ENCODE data around the gene DIPK1B.

Gene DIPK1B

DNA sequence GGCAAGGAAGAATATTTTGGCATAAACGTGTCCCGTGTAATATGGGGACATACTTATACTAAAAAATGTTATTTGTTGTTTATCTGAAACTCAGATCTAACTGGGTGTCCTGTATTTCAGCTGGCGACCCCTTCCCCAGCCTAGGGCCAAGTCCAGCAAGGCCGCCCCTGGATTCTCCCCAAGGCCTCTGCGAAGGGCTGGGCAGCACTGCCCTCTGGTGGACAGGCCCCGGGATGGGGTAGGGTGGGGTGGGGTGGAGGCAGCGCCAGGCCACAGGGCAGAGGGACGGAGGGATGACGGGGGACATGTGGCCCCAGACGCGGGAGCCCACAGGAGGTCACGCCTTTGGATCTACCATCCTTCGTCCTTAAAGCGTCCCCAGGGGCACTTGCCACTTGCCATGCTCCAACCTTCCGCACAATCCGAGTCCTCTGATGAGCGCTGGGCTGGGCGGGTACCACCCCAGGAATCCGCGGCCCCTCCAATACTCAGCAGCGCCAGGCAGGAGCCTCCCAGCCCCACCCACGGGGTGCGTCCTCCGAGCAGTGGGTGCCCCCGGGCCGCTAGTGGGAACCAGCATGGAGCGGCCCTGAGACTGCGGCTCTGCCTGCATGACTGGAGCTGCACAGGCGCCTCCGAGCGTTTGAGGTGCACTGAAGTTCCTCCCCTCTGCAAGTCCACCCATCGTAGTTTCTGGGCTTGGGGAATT lies 18.1 kb upstream of the DIPK1B start:
- no peaks in the 10 kb centered on the region for H3K36me3 ChIP-seq (ENCODE audit: control insufficient read depth in 2 of 2, insufficient read depth in 1 of 2, low read length in 2 of 2)
- no peak overlapping the region for H3K27ac ChIP-seq (ENCODE audit: extremely low read depth, low read depth, low read length)
- POLR2A ChIA-PET: interaction anchor here (0.6 to 1.4 kb wide), 5 partner anchors 12 to 767 kb away, joined by 3 to 6 read pairs (median 4); no protein-coding TSS in a partner anchor
- CTCF ChIA-PET: interaction anchor here (0.6 to 4.0 kb wide), 20 partner anchors 7 to 341 kb away, joined by 3 to 24 read pairs (median 3); partner anchors contain the start of genes AGPAT2 and LCNL1
- no peak overlapping the region for H3K4me3 ChIP-seq (ENCODE audit: low read depth, low read length)
- no peaks in the 10 kb centered on the region for H3K9me3 ChIP-seq (ENCODE audit: control insufficient read depth, insufficient read depth, low read depth, low read length)
- no peaks in the 10 kb centered on the region for H3K4me1 ChIP-seq (ENCODE audit: control insufficient read depth, insufficient read depth, low read length)
- TF ChIP-seq ZNF426 (tag by site-specific recombination; IDR thresholded peaks at IDR 0.05): no peak
- TF ChIP-seq, protein P1, sequence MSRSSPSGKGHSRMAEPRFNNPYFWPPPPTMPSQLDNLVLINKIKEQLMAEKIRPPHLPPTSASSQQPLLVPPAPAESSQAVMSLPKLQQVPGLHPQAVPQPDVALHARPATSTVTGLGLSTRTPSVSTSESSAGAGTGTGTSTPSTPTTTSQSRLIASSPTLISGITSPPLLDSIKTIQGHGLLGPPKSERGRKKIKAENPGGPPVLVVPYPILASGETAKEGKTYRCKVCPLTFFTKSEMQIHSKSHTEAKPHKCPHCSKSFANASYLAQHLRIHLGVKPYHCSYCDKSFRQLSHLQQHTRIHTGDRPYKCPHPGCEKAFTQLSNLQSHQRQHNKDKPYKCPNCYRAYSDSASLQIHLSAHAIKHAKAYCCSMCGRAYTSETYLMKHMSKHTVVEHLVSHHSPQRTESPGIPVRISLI (tag by site-specific recombination; IDR thresholded peaks at IDR 0.05): no peak
- TF ChIP-seq ZNF350 (tag by site-specific recombination; IDR thresholded peaks at IDR 0.05): no peak
- no peak for TF ChIP-seq ZNF629 (tag by site-specific recombination; IDR thresholded peaks at IDR 0.05)
- TF ChIP-seq ATF2 (tag by site-specific recombination; IDR thresholded peaks at IDR 0.05; ENCODE audit: low read depth): no peak
- TF ChIP-seq HIC1 (tag by site-specific recombination; IDR thresholded peaks at IDR 0.05): 0 out of 2 replicates have a peak, but pooled peaks have one; percentile 18
- TF ChIP-seq IKZF3 (tag by site-specific recombination; IDR thresholded peaks at IDR 0.05): no peak
- no peak for TF ChIP-seq REPIN1 (tag by site-specific recombination; IDR thresholded peaks at IDR 0.05; ENCODE audit: low read depth)
- no peak for TF ChIP-seq ZNF623 (tag by site-specific recombination; IDR thresholded peaks at IDR 0.05)
- TF ChIP-seq, protein P2, sequence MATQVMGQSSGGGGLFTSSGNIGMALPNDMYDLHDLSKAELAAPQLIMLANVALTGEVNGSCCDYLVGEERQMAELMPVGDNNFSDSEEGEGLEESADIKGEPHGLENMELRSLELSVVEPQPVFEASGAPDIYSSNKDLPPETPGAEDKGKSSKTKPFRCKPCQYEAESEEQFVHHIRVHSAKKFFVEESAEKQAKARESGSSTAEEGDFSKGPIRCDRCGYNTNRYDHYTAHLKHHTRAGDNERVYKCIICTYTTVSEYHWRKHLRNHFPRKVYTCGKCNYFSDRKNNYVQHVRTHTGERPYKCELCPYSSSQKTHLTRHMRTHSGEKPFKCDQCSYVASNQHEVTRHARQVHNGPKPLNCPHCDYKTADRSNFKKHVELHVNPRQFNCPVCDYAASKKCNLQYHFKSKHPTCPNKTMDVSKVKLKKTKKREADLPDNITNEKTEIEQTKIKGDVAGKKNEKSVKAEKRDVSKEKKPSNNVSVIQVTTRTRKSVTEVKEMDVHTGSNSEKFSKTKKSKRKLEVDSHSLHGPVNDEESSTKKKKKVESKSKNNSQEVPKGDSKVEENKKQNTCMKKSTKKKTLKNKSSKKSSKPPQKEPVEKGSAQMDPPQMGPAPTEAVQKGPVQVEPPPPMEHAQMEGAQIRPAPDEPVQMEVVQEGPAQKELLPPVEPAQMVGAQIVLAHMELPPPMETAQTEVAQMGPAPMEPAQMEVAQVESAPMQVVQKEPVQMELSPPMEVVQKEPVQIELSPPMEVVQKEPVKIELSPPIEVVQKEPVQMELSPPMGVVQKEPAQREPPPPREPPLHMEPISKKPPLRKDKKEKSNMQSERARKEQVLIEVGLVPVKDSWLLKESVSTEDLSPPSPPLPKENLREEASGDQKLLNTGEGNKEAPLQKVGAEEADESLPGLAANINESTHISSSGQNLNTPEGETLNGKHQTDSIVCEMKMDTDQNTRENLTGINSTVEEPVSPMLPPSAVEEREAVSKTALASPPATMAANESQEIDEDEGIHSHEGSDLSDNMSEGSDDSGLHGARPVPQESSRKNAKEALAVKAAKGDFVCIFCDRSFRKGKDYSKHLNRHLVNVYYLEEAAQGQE (tag by site-specific recombination; IDR thresholded peaks at IDR 0.05): peak; percentile 27; the same call in 1 of the 2 replicates
- TF ChIP-seq ZNF341 (tag by site-specific recombination; IDR thresholded peaks at IDR 0.05; ENCODE audit: low read depth): no peak
- TF ChIP-seq, protein P3, sequence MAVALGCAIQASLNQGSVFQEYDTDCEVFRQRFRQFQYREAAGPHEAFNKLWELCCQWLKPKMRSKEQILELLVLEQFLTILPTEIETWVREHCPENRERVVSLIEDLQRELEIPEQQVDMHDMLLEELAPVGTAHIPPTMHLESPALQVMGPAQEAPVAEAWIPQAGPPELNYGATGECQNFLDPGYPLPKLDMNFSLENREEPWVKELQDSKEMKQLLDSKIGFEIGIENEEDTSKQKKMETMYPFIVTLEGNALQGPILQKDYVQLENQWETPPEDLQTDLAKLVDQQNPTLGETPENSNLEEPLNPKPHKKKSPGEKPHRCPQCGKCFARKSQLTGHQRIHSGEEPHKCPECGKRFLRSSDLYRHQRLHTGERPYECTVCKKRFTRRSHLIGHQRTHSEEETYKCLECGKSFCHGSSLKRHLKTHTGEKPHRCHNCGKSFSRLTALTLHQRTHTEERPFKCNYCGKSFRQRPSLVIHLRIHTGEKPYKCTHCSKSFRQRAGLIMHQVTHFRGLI (tag by site-specific recombination; IDR thresholded peaks at IDR 0.05): no peak
- TF ChIP-seq KLF16 (tag by site-specific recombination; IDR thresholded peaks at IDR 0.05): no peak
- peak; percentile 82 for TF ChIP-seq ZNF2 (tag by site-specific recombination; IDR thresholded peaks at IDR 0.05)
- TF ChIP-seq ZNF112 (tag by site-specific recombination; IDR thresholded peaks at IDR 0.05): no peak
- no peak for TF ChIP-seq ZNF670 (tag by site-specific recombination; IDR thresholded peaks at IDR 0.05; ENCODE audit: low read depth)
- TF ChIP-seq INSM2 (tag by site-specific recombination; IDR thresholded peaks at IDR 0.05): no peak
- no peak for TF ChIP-seq ZNF776 (tag by site-specific recombination; IDR thresholded peaks at IDR 0.05; ENCODE audit: borderline replicate concordance)
- no peak for TF ChIP-seq ZNF596 (tag by site-specific recombination; IDR thresholded peaks at IDR 0.05)
- no peak for TF ChIP-seq ZFHX2 (tag by site-specific recombination; conservative IDR thresholded peaks at IDR 0.05)
- TF ChIP-seq ZNF394 (tag by site-specific recombination; IDR thresholded peaks at IDR 0.05; ENCODE audit: borderline replicate concordance): no peak
- TF ChIP-seq, protein P4, sequence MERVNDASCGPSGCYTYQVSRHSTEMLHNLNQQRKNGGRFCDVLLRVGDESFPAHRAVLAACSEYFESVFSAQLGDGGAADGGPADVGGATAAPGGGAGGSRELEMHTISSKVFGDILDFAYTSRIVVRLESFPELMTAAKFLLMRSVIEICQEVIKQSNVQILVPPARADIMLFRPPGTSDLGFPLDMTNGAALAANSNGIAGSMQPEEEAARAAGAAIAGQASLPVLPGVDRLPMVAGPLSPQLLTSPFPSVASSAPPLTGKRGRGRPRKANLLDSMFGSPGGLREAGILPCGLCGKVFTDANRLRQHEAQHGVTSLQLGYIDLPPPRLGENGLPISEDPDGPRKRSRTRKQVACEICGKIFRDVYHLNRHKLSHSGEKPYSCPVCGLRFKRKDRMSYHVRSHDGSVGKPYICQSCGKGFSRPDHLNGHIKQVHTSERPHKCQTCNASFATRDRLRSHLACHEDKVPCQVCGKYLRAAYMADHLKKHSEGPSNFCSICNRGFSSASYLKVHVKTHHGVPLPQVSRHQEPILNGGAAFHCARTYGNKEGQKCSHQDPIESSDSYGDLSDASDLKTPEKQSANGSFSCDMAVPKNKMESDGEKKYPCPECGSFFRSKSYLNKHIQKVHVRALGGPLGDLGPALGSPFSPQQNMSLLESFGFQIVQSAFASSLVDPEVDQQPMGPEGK (tag by site-specific recombination; IDR thresholded peaks at IDR 0.05): peak; percentile 50
- no peak for TF ChIP-seq ZFP41 (tag by site-specific recombination; IDR thresholded peaks at IDR 0.05; ENCODE audit: borderline replicate concordance)

All from HEK293 (cell line).